ENCODE measurements around the gene LRRC7. TPM values are rescaled to one million over a fixed set of nuclear protein-coding genes. Genes with fewer than 3 reads are reported as not detected.

The LRRC7 gene
- polyA plus RNA-seq, 1 of the 3 experiments (the other 2 are of a cell fraction) = 0.02 TPM

DNA sequence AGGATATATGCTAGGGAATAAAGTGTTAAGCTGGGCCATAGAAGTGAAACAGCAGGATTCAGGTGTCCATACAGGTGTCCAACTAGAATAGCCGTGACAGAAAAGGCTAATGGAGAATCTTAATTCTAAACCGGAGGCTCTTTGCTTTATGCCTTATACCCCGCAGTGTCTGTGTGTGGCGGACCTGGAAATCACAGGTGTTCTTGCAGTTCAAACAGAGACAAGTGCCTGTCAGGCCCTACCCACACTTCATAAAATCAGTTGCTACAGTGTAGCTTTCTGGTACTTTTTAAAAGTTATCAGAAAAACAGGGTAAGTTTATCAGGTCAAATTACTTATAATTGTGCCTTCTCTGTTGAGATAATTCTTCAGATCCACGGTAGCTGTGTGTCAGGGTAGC is 293.9 kb downstream of the LRRC7 start (continued):
- no peak for TF ChIP-seq FOXM1 (IDR thresholded peaks at IDR 0.05; ENCODE audit: low read depth)
- no peak for TF ChIP-seq ELF1 (IDR thresholded peaks at IDR 0.05)

- no peak for TF ChIP-seq FOXJ3 (CRISPR knock-in tag; IDR thresholded peaks at IDR 0.05)
- no peak for TF ChIP-seq RAD21 (IDR thresholded peaks at IDR 0.05; ENCODE audit: low read length)
- no peak for TF ChIP-seq TCF12 (IDR thresholded peaks at IDR 0.05)
- no peak for TF ChIP-seq YY1 (IDR thresholded peaks at IDR 0.05; ENCODE audit: low read depth)
- no peak for TF ChIP-seq IRF3 (IDR thresholded peaks at IDR 0.05; ENCODE audit: low read depth, low read length)
- TF ChIP-seq JUND (IDR thresholded peaks at IDR 0.05) = no peak
- TF ChIP-seq, protein P1, sequence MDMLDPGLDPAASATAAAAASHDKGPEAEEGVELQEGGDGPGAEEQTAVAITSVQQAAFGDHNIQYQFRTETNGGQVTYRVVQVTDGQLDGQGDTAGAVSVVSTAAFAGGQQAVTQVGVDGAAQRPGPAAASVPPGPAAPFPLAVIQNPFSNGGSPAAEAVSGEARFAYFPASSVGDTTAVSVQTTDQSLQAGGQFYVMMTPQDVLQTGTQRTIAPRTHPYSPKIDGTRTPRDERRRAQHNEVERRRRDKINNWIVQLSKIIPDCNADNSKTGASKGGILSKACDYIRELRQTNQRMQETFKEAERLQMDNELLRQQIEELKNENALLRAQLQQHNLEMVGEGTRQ (IDR thresholded peaks at IDR 0.05; ENCODE audit: borderline replicate concordance, low read depth, low read length) = no peak
- no peak for TF ChIP-seq GATA2 (CRISPR knock-in tag; IDR thresholded peaks at IDR 0.05)
- TF ChIP-seq RXRA (IDR thresholded peaks at IDR 0.05; ENCODE audit: borderline replicate concordance, low read depth) = no peak
- Histone ChIP-seq H3K4me1 (ENCODE audit: control insufficient read depth in 1 of 2, insufficient read depth in 2 of 2, low read depth in 1 of 2, low read length in 1 of 2) (no peaks in the 10 kb centered on the region), H2AFZ (ENCODE audit: low read depth) (no peak overlapping the region), H3K27ac (ENCODE audit: low read depth in 2 of 2, low read length in 1 of 2) (no peak overlapping the region), H4K20me1 (ENCODE audit: insufficient read depth) (no peaks in the 10 kb centered on the region), H3K27me3 (ENCODE audit: insufficient read depth) (no peaks in the 10 kb centered on the region), H3K4me3 (ENCODE audit: low read depth in 2 of 2, low read length in 1 of 2) (no peak overlapping the region), H3K9me2 (no peaks in the 10 kb centered on the region), H3K79me2 (ENCODE audit: insufficient read depth) (no peaks in the 10 kb centered on the region), H3K9ac (no peak overlapping the region), H3K9me3 (no peaks in the 10 kb centered on the region), H3F3A (replicated peaks; ENCODE audit: insufficient read depth) (no peaks in the 10 kb centered on the region), H3K4me2 (no peak overlapping the region), H3K36me3 (replicated peaks in 1 of 2; ENCODE audit: control insufficient read depth in 1 of 2, insufficient read depth in 2 of 2, low read length in 1 of 2) (no peaks in the 10 kb centered on the region)
- WGBS (ENCODE audit: low lambda C conversion rate) = 83% methylated on average over 1 of the region's 1 CpG
- POLR2A ChIA-PET = no interaction called here
- CTCF ChIA-PET = interaction anchor here (1.0 kb wide), 1 partner anchor 18 kb away, joined by 3 read pairs; no protein-coding TSS in a partner anchor
- no peak for DNase-seq
Measured at GRCh38 chr1:69862906-69863305, 295.2 kb downstream of the LRRC7 start.

GRCh38 chr1:69863704-69864103 is 296.0 kb downstream of the LRRC7 start:
- no peaks in the 10 kb centered on the region for H3K27me3 ChIP-seq (ENCODE audit: insufficient read depth)
- no peaks in the 10 kb centered on the region for H3F3A ChIP-seq (replicated peaks; ENCODE audit: insufficient read depth)
- H3K9me3 ChIP-seq = no peaks in the 10 kb centered on the region
- CTCF ChIA-PET = interaction anchor here (1.0 kb wide), 1 partner anchor 19 kb away, joined by 3 read pairs; no protein-coding TSS in a partner anchor
- POLR2A ChIA-PET = no interaction called here
- no peak for DNase-seq
- no peak overlapping the region for H3K9ac ChIP-seq
- H3K4me3 ChIP-seq (ENCODE audit: low read depth in 2 of 2, low read length in 1 of 2) = no peak overlapping the region
- no peaks in the 10 kb centered on the region for H3K9me2 ChIP-seq
- TF ChIP-seq IRF3 (IDR thresholded peaks at IDR 0.05; ENCODE audit: low read depth, low read length) (no peak), POLR2AphosphoS5 (IDR thresholded peaks at IDR 0.05; ENCODE audit: low read depth, low read length) (no peak), SIN3A (IDR thresholded peaks at IDR 0.05; ENCODE audit: borderline replicate concordance, low read depth, low read length) (no peak), EP300 (IDR thresholded peaks at IDR 0.05; ENCODE audit: borderline replicate concordance in 1 of 2, low read depth in 1 of 2, low read length in 1 of 2) (no peak)
- no peaks in the 10 kb centered on the region for H3K36me3 ChIP-seq (replicated peaks in 1 of 2; ENCODE audit: control insufficient read depth in 1 of 2, insufficient read depth in 2 of 2, low read length in 1 of 2)
- H3K79me2 ChIP-seq (ENCODE audit: insufficient read depth) = no peaks in the 10 kb centered on the region
- H3K4me1 ChIP-seq (ENCODE audit: control insufficient read depth in 1 of 2, insufficient read depth in 2 of 2, low read depth in 1 of 2, low read length in 1 of 2) = no peaks in the 10 kb centered on the region
- no peak overlapping the region for H3K27ac ChIP-seq (ENCODE audit: low read depth in 2 of 2, low read length in 1 of 2)
- 36% methylated on average over 1 of the region's 1 CpG for WGBS (ENCODE audit: low lambda C conversion rate)
- no peaks in the 10 kb centered on the region for H4K20me1 ChIP-seq (ENCODE audit: insufficient read depth)
- H2AFZ ChIP-seq (ENCODE audit: low read depth) = no peak overlapping the region
- no peak overlapping the region for H3K4me2 ChIP-seq

Data from SK-N-SH (cell line).